ENCODE data around the gene MIX23.

DNA sequence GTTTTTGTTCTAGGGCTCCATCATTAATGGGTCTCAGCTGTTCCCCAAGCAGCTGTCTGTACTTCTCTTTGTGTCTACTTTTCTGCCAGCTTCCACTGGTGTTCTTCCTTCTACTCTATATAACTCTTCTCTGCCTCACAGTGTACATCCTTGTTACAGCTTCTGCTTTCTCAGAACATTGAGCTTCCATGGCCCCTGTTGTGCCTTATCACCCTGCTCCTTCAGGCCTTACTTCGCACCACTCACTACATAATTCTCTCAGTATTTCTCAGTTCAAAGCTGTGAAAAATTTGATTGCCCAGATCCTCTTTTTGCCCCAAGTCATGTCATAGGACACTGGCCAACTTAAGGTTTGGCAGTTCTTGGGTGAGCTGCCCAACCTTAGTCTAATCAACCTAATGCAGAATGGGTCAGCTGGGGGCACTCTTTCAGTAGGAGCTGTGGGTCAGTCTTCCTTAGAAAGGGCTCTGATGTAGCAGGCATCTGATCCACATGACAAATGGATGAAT lies 29.1 kb downstream of the MIX23 start:
- TF ChIP-seq, protein P1, sequence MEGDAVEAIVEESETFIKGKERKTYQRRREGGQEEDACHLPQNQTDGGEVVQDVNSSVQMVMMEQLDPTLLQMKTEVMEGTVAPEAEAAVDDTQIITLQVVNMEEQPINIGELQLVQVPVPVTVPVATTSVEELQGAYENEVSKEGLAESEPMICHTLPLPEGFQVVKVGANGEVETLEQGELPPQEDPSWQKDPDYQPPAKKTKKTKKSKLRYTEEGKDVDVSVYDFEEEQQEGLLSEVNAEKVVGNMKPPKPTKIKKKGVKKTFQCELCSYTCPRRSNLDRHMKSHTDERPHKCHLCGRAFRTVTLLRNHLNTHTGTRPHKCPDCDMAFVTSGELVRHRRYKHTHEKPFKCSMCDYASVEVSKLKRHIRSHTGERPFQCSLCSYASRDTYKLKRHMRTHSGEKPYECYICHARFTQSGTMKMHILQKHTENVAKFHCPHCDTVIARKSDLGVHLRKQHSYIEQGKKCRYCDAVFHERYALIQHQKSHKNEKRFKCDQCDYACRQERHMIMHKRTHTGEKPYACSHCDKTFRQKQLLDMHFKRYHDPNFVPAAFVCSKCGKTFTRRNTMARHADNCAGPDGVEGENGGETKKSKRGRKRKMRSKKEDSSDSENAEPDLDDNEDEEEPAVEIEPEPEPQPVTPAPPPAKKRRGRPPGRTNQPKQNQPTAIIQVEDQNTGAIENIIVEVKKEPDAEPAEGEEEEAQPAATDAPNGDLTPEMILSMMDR (IDR thresholded peaks at IDR 0.05) = no peak
- no peak for TF ChIP-seq POLR2AphosphoS5 (IDR thresholded peaks at IDR 0.05)

Measured in suprapubic skin (tissue), 3 donors.